ENCODE results near the gene SPIRE1. TPM values are rescaled to one million over a fixed set of nuclear protein-coding genes. Genes with fewer than 3 reads are reported as not detected.
A peak's percentile ranks its signal among the peaks of the same experiment; 100 is the strongest.
"Not testable (repeated sequence)": the region's sequence is repeated elsewhere in the genome, so short reads cannot be mapped to it uniquely, and the experiment has no call there.

SPIRE1 gene
- total RNA-seq, 2 donors from 2014 or later: 21.9 to 23.6 TPM

DNA sequence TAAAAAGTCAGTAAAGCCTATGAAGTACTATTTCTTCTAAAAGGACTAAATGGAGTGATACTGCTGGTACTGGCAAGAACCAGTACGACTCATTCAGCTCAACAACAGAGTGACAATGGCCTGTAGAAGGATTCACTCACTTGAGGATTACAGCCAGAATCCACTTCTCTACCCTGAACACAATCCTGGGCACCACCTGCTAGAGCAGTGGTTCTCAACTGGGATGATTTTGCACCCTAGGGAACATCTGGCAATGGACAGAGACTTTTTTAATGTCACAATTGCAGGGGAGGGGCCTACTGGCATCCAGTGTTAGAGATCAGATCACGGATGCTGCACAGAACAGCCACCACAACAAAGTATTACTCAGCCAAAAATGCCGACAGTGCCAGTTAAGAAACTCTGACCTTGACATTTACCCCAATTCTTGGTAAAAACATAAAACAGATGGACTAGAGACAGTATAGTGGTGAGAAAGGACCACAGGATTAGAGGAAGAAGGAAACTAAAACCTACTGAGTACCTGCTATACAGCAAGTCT, 5.0 kb downstream of the SPIRE1 start:
- intact Hi-C loops (cut with DNase I): loop anchor here (10.0 kb wide), 2 partner anchors 128 to 378 kb away; no protein-coding TSS in a partner anchor
- Histone ChIP-seq H3K9me3 (no peaks in the 10 kb centered on the region), H3K27me3 (replicated peaks; ENCODE audit: insufficient read depth) (no peaks in the 10 kb centered on the region), H3K27ac (no peak overlapping the region), H3K4me1 (replicated peaks) (no peaks in the 10 kb centered on the region), H3K36me3 (no peaks in the 10 kb centered on the region), H3K4me3 (no peak overlapping the region)
- 61% methylated on average over 3 of the region's 3 CpGs for WGBS
- TF ChIP-seq POLR2A (IDR thresholded peaks at IDR 0.05) (no peak), POLR2AphosphoS5 (IDR thresholded peaks at IDR 0.05) (no peak)
- DNase-seq (ENCODE audit: low spot score): no peak

DNA sequence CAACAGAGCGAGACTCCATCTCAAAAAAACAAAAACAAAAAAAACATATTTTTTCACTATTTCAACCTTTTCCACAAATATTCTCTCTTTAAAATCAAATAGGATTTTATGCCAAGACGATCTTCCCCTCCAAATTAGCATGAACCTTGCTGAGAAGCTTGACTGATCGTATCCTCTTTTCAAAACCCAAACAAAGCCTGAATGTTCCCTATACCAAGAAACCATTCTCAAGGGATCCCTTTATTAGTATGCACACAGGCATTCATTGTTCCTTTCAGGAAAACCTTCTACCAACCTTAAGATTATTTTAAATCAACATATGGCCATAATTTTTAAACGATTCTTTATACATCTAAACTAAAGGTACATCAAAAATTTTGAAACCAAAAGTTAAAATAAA, 6.3 kb downstream of the SPIRE1 start:
- 53% methylated on average over 4 of the region's 4 CpGs for WGBS
- no peak for DNase-seq (ENCODE audit: low spot score)
- Histone ChIP-seq H3K27ac (no peak overlapping the region), H3K27me3 (replicated peaks; ENCODE audit: insufficient read depth) (no peaks in the 10 kb centered on the region), H3K4me1 (replicated peaks) (no peaks in the 10 kb centered on the region), H3K9me3 (no peaks in the 10 kb centered on the region), H3K36me3 (no peaks in the 10 kb centered on the region), H3K4me3 (no peak overlapping the region)
- no peak for TF ChIP-seq POLR2AphosphoS5 (IDR thresholded peaks at IDR 0.05)
- TF ChIP-seq POLR2A (IDR thresholded peaks at IDR 0.05): no peak
- TF ChIP-seq CTCF (IDR thresholded peaks at IDR 0.05): no peak
- intact Hi-C loops (cut with DNase I): loop anchor here (10.0 kb wide), 2 partner anchors 127 to 377 kb away; no protein-coding TSS in a partner anchor

GRCh38 chr18:12647773-12648172, 10.1 kb downstream of the SPIRE1 start:
- intact Hi-C loops (cut with DNase I): no loop called here
- H3K9me3 ChIP-seq: no peaks in the 10 kb centered on the region
- no peaks in the 10 kb centered on the region for H3K27me3 ChIP-seq (replicated peaks; ENCODE audit: insufficient read depth)
- H3K4me1 ChIP-seq (replicated peaks): no peaks in the 10 kb centered on the region
- DNase-seq (ENCODE audit: low spot score): no peak
- no peak overlapping the region for H3K4me3 ChIP-seq
- H3K36me3 ChIP-seq: no peaks in the 10 kb centered on the region
- 90% methylated on average over 3 of the region's 3 CpGs for WGBS
- H3K27ac ChIP-seq: no peak overlapping the region
- TF ChIP-seq POLR2AphosphoS5 (IDR thresholded peaks at IDR 0.05): no peak

DNA sequence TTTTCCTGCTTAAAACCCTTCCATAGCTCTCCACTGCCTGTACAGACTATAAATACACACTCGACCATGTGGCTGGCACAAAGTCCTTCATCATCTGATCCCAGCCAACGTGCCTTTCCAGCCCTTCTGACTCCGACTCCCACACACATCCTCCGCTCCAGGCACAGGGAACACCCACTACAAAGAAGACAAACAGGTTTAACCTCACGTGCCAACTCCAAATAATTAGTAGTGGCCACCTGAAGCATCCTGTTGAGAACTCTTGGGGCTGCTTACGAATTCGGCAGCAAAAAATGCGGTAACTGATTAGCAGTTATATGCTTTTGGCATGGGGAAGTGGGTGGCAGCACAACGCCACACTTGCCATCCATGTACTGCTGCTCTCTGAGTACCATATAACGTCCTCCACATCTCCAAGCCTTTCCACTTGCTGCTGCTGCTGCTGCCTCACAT, 12.1 kb downstream of the SPIRE1 start:
- Histone ChIP-seq H3K9me3 (no peaks in the 10 kb centered on the region), H3K4me3 (no peak overlapping the region), H3K27ac (no peak overlapping the region), H3K27me3 (replicated peaks; ENCODE audit: insufficient read depth) (no peaks in the 10 kb centered on the region), H3K4me1 (replicated peaks) (no peaks in the 10 kb centered on the region), H3K36me3 (no peaks in the 10 kb centered on the region)
- DNase-seq (ENCODE audit: low spot score): peak; percentile 31
- 36% methylated on average over 10 of the region's 10 CpGs for WGBS
- intact Hi-C loops (cut with DNase I): no loop called here
- TF ChIP-seq POLR2AphosphoS5 (IDR thresholded peaks at IDR 0.05) (peak; percentile 57), POLR2A (IDR thresholded peaks at IDR 0.05) (no peak), CTCF (IDR thresholded peaks at IDR 0.05) (no peak)

DNA sequence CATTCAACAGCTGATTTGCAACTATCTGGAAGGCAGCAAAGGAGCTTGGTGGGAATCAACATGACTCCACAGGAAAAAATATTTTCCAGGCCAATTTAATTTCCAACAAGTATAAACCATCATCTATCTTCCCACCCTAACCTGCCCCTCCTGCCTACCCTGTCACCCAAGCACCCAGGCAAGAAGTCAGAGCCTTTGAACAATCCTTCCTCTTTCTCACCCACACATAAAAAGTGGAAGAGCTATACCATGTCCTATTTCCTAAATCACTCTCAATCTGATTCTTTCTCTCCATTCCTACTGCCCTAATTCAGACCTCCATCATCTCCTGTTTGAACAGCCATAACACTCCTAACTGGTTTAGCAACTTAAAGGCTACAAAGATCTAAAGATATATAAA, 12.7 kb downstream of the SPIRE1 start:
- Histone ChIP-seq H3K9me3 (no peaks in the 10 kb centered on the region), H3K4me3 (no peak overlapping the region), H3K4me1 (replicated peaks) (no peaks in the 10 kb centered on the region), H3K36me3 (no peaks in the 10 kb centered on the region), H3K27me3 (replicated peaks; ENCODE audit: insufficient read depth) (no peaks in the 10 kb centered on the region), H3K27ac (no peak overlapping the region)
- DNase-seq (ENCODE audit: low spot score): no peak
- intact Hi-C loops (cut with DNase I): no loop called here
- TF ChIP-seq POLR2AphosphoS5 (IDR thresholded peaks at IDR 0.05) (no peak), POLR2A (IDR thresholded peaks at IDR 0.05) (no peak), CTCF (IDR thresholded peaks at IDR 0.05) (no peak)

DNA sequence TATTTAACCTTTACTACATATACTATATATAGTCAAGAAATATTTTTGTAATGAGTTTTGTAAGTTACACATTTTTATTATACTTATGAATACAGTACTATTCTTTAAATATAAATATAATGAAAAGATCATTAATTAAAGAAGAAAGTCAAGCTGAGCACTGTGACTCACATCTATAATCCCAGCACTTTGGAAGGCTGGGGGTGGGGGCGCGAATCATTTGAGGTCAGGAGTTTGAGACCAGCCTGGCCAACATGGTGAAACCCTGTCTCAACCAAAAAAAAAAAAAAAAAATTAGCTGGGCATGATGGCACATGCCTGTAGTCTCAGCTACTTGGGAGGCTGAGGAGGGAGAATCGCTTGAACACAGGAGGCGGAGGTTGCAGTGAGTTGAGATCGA, 14.2 kb downstream of the SPIRE1 start:
- WGBS: 93% methylated on average over 5 of the region's 5 CpGs
- H3K4me3 ChIP-seq; H3K36me3 ChIP-seq; H3K9me3 ChIP-seq; intact Hi-C loops (cut with DNase I); H3K27ac ChIP-seq; H3K4me1 ChIP-seq (replicated peaks); DNase-seq (ENCODE audit: low spot score); H3K27me3 ChIP-seq (replicated peaks; ENCODE audit: insufficient read depth): not testable (repeated sequence)

Data from prostate gland (tissue), 2 donors.